Stimulated activated CD4-positive, alpha-beta T cell treated with anti-CD3 and anti-CD28 coated beads, Interleukin-4, amount 100 ng/mL, for 1 hour (primary cell): Measurements from ENCODE around the gene RFC3.
"Not testable (repeated sequence)": the region's sequence is repeated elsewhere in the genome, so short reads cannot be mapped to it uniquely, and the experiment has no call there.

Source experiments
- DNase-seq: peaks from one replicate; pipeline ENCODE4 v3.0.0-alpha.2; 2020

Gene RFC3

GRCh38 chr13:33812829-33813228, 5.1 kb upstream of the RFC3 start:
- DNase-seq: not testable (repeated sequence)

- no peak for DNase-seq
Measured at GRCh38 chr13:33815011-33815550, 2.9 kb upstream of the RFC3 start.

- no peak for DNase-seq
Measured at GRCh38 chr13:33816912-33817311, 1.0 kb upstream of the RFC3 start.

- no peak for DNase-seq
Measured at GRCh38 chr13:33817513-33817900, 442 bp upstream of the RFC3 start.

GRCh38 chr13:33825083-33825482, 7.1 kb downstream of the RFC3 start:
- no peak for DNase-seq

- DNase-seq: no peak
Measured at GRCh38 chr13:33827139-33827538, 9.2 kb downstream of the RFC3 start.

- DNase-seq: no peak
Measured at GRCh38 chr13:33828431-33829129, 10.6 kb downstream of the RFC3 start.

- DNase-seq: no peak
Measured at GRCh38 chr13:33832872-33833271, 14.9 kb downstream of the RFC3 start.

GRCh38 chr13:33838647-33839046, 20.7 kb downstream of the RFC3 start:
- no peak for DNase-seq

- no peak for DNase-seq
Measured at GRCh38 chr13:33840402-33840801, 22.5 kb downstream of the RFC3 start.

GRCh38 chr13:33842207-33842606, 24.3 kb downstream of the RFC3 start:
- DNase-seq: no peak

GRCh38 chr13:33842986-33843385, 25.0 kb downstream of the RFC3 start:
- DNase-seq: no peak

GRCh38 chr13:33845572-33846302, 27.8 kb downstream of the RFC3 start:
- no peak for DNase-seq

- no peak for DNase-seq
Measured at GRCh38 chr13:33846303-33847062, 28.5 kb downstream of the RFC3 start.

- DNase-seq: no peak
Measured at GRCh38 chr13:33849211-33849610, 31.3 kb downstream of the RFC3 start.

- no peak for DNase-seq
Measured at GRCh38 chr13:33855371-33855895, 37.5 kb downstream of the RFC3 start.

GRCh38 chr13:33859691-33860303, 41.8 kb downstream of the RFC3 start:
- DNase-seq: no peak

- no peak for DNase-seq
Measured at GRCh38 chr13:33860526-33860925, 42.6 kb downstream of the RFC3 start.

GRCh38 chr13:33862016-33862415, 44.1 kb downstream of the RFC3 start:
- no peak for DNase-seq

GRCh38 chr13:33863188-33863789, 45.3 kb downstream of the RFC3 start:
- no peak for DNase-seq

GRCh38 chr13:33865945-33866344, 48.0 kb downstream of the RFC3 start:
- DNase-seq: no peak

GRCh38 chr13:33867472-33867871, 49.5 kb downstream of the RFC3 start:
- no peak for DNase-seq
